GM13976 (cell line): Measurements from ENCODE around the gene GREM2.

Experiments
- DNase-seq: peaks from one replicate; pipeline ENCODE4 v3.0.0; 2012; ENCODE audit warnings: low spot score
- in situ Hi-C: fragments of 300-500 bp; cut with MboI; formaldehyde crosslinking; loops from one replicate; pipeline ENCODE4 v1.12.0; 2022; ENCODE audit warnings: low sequenced_read_pairs, mixed read lengths, inconsistent platforms; ENCODE audit not compliant: unreplicated experiment
- TF ChIP-seq, protein P1 (sequence below): IDR thresholded peaks from 2 replicates; pipeline ENCODE4 v1.5.1; 2012; ENCODE audit warnings: borderline replicate concordance, mild to moderate bottlenecking; ENCODE audit not compliant: insufficient read depth; ENCODE audit errors: extremely low read depth, missing control alignments, control extremely low read depth

GREM2 gene

DNA sequence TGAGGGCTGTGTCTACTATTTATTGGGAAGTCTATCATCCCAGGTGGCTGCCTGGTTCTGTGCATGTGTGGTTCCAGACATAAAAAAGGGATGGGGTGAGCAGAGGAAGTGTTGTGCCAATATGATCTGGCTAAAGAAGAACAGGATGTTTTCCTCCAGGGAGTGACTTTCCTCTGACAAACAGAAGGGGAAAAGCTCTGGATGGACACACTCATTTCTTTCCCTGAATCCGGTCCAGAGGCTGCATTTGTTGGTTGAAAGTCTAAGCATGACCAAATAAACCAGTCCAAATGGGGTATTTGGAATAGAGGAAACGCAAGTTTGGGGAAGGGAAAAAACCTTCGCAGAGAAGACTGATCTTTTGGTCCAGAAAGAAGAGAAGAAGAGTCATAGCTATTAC lies 12.7 kb downstream of the GREM2 start:
- TF ChIP-seq, protein P1, sequence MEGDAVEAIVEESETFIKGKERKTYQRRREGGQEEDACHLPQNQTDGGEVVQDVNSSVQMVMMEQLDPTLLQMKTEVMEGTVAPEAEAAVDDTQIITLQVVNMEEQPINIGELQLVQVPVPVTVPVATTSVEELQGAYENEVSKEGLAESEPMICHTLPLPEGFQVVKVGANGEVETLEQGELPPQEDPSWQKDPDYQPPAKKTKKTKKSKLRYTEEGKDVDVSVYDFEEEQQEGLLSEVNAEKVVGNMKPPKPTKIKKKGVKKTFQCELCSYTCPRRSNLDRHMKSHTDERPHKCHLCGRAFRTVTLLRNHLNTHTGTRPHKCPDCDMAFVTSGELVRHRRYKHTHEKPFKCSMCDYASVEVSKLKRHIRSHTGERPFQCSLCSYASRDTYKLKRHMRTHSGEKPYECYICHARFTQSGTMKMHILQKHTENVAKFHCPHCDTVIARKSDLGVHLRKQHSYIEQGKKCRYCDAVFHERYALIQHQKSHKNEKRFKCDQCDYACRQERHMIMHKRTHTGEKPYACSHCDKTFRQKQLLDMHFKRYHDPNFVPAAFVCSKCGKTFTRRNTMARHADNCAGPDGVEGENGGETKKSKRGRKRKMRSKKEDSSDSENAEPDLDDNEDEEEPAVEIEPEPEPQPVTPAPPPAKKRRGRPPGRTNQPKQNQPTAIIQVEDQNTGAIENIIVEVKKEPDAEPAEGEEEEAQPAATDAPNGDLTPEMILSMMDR = no peak
- in situ Hi-C loops = no loop called here
- no peak for DNase-seq

GRCh38 chr1:240598216-240599001 lies 13.5 kb downstream of the GREM2 start:
- DNase-seq = no peak
- in situ Hi-C loops = no loop called here
- TF ChIP-seq, protein P1 = no peak

GRCh38 chr1:240597153-240597745 lies 14.7 kb downstream of the GREM2 start:
- TF ChIP-seq, protein P1 = no peak
- in situ Hi-C loops = no loop called here
- no peak for DNase-seq

DNA sequence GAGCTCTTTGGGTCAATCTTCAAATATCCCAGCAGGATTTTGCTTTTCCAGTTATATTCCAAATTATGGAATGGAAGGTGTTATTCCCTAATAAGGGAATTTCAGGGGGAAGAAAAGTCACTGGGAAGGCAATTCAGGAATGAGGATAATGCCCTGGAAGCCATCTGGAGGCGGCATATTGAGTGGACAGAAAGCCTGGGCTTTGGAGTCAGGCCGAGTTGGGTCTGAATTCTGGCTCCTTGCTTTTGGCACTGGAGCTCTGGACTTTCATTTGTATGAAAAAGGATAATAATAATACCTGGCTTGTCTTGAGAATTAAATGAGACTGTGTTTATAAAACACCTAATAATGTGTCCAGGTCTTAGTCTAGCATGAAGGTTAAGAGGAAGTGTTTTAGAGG lies 16.5 kb downstream of the GREM2 start:
- TF ChIP-seq, protein P1 = no peak
- in situ Hi-C loops = no loop called here
- DNase-seq = no peak

- no peak for DNase-seq
- in situ Hi-C loops = no loop called here
- TF ChIP-seq, protein P1 = no peak
Observed at GRCh38 chr1:240591564-240591963, 20.4 kb downstream of the GREM2 start.

GRCh38 chr1:240591078-240591477 lies 20.9 kb downstream of the GREM2 start:
- no peak for DNase-seq
- in situ Hi-C loops = no loop called here
- TF ChIP-seq, protein P1 = no peak
